ENCODE measurements around the gene ZNF416. TPM values are rescaled to one million over a fixed set of nuclear protein-coding genes. Genes with fewer than 3 reads are reported as not detected.

Gene ZNF416
- total and polyA plus RNA-seq, 9 of the 15 experiments (the other 6 are each of a cell fraction or from before 2014, with no cell fraction given), result 0.20 to 2.0 (median 1.1) TPM

DNA sequence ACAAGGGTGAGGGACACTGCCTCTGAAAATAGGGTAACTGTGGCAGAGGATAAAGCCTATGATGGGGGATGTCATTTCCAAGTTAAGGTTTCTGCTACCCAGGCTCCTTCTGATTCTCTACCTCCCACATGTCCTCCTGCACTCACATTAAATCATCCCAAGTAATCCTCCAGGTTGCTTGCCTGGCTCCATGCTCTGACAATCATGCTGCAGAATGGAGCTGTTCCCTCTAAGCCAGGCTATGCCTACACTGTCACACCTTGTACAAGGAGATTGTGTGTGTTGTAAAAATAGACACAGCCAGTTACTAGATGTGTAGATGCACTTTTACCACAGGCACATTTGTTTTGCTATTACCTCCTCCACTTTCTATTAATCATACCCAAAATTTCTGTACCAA, 8.0 kb downstream of the ZNF416 start:
- 0 out of 3 replicates have a peak, but pooled peaks cover 3% of the 10 kb centered on the region for H3K36me3 ChIP-seq (ENCODE audit: control insufficient read depth, insufficient read depth, low read length)
- no peak for ATAC-seq
- CTCF ChIA-PET (ENCODE audit: low intra/inter-chr PET ratio), result no interaction called here
- no peak overlapping the region for H3K4me2 ChIP-seq (ENCODE audit: insufficient read depth, low read length)
- no peak for DNase-seq (ENCODE audit: extremely low read depth in 1 of 4, low spot score in 3 of 4)
- intact Hi-C loops (cut with micrococcal nuclease) (no loop called here), in situ Hi-C loops (cut with MboI) (no loop called here)
- no peaks in the 10 kb centered on the region for H3K27me3 ChIP-seq (ENCODE audit: control insufficient read depth in 2 of 2, insufficient read depth in 2 of 2, low read length in 2 of 2)
- no peak overlapping the region for H3K9ac ChIP-seq (ENCODE audit: insufficient read depth in 1 of 2, low read depth in 2 of 2, low read length in 2 of 2)
- H4K20me1 ChIP-seq (replicated peaks; ENCODE audit: control insufficient read depth, insufficient read depth, low read length), result no peaks in the 10 kb centered on the region
- BruUV-seq (replicated peaks), result no TSS peak
- H3K79me2 ChIP-seq (ENCODE audit: control insufficient read depth, insufficient read depth, low read length), result no peaks in the 10 kb centered on the region
- no peaks in the 10 kb centered on the region for H3K4me1 ChIP-seq (replicated peaks in 1 of 2; ENCODE audit: control insufficient read depth in 2 of 2, insufficient read depth in 2 of 2, low read length in 2 of 2)
- H3K4me3 ChIP-seq, result no peak overlapping the region
- H3K9me3 ChIP-seq (replicated peaks; ENCODE audit: control insufficient read depth, insufficient read depth, low read depth, low read length), result peaks cover 20% of the 10 kb centered on the region
- POLR2A ChIA-PET, result no interaction called here
- H2AFZ ChIP-seq (ENCODE audit: low read depth, low read length), result no peak overlapping the region
- H3K27ac ChIP-seq (ENCODE audit: extremely low read depth, low read depth, low read length), result no peak overlapping the region
- no peak for FAIRE-seq
- H3K9me1 ChIP-seq (ENCODE audit: control insufficient read depth, insufficient read depth, low read length), result no peaks in the 10 kb centered on the region
- TF ChIP-seq ZBTB7A (IDR thresholded peaks at IDR 0.05; ENCODE audit: borderline replicate concordance, control insufficient read depth, low read depth, low read length) (no peak), BRD4 (IDR thresholded peaks at IDR 0.05) (no peak), ZNF695 (CRISPR knock-in tag; IDR thresholded peaks at IDR 0.05) (no peak), BRCA1 (IDR thresholded peaks at IDR 0.05) (no peak), BRCA1 (CRISPR knock-in tag; IDR thresholded peaks at IDR 0.05) (no peak)
- TF ChIP-seq, protein P1, sequence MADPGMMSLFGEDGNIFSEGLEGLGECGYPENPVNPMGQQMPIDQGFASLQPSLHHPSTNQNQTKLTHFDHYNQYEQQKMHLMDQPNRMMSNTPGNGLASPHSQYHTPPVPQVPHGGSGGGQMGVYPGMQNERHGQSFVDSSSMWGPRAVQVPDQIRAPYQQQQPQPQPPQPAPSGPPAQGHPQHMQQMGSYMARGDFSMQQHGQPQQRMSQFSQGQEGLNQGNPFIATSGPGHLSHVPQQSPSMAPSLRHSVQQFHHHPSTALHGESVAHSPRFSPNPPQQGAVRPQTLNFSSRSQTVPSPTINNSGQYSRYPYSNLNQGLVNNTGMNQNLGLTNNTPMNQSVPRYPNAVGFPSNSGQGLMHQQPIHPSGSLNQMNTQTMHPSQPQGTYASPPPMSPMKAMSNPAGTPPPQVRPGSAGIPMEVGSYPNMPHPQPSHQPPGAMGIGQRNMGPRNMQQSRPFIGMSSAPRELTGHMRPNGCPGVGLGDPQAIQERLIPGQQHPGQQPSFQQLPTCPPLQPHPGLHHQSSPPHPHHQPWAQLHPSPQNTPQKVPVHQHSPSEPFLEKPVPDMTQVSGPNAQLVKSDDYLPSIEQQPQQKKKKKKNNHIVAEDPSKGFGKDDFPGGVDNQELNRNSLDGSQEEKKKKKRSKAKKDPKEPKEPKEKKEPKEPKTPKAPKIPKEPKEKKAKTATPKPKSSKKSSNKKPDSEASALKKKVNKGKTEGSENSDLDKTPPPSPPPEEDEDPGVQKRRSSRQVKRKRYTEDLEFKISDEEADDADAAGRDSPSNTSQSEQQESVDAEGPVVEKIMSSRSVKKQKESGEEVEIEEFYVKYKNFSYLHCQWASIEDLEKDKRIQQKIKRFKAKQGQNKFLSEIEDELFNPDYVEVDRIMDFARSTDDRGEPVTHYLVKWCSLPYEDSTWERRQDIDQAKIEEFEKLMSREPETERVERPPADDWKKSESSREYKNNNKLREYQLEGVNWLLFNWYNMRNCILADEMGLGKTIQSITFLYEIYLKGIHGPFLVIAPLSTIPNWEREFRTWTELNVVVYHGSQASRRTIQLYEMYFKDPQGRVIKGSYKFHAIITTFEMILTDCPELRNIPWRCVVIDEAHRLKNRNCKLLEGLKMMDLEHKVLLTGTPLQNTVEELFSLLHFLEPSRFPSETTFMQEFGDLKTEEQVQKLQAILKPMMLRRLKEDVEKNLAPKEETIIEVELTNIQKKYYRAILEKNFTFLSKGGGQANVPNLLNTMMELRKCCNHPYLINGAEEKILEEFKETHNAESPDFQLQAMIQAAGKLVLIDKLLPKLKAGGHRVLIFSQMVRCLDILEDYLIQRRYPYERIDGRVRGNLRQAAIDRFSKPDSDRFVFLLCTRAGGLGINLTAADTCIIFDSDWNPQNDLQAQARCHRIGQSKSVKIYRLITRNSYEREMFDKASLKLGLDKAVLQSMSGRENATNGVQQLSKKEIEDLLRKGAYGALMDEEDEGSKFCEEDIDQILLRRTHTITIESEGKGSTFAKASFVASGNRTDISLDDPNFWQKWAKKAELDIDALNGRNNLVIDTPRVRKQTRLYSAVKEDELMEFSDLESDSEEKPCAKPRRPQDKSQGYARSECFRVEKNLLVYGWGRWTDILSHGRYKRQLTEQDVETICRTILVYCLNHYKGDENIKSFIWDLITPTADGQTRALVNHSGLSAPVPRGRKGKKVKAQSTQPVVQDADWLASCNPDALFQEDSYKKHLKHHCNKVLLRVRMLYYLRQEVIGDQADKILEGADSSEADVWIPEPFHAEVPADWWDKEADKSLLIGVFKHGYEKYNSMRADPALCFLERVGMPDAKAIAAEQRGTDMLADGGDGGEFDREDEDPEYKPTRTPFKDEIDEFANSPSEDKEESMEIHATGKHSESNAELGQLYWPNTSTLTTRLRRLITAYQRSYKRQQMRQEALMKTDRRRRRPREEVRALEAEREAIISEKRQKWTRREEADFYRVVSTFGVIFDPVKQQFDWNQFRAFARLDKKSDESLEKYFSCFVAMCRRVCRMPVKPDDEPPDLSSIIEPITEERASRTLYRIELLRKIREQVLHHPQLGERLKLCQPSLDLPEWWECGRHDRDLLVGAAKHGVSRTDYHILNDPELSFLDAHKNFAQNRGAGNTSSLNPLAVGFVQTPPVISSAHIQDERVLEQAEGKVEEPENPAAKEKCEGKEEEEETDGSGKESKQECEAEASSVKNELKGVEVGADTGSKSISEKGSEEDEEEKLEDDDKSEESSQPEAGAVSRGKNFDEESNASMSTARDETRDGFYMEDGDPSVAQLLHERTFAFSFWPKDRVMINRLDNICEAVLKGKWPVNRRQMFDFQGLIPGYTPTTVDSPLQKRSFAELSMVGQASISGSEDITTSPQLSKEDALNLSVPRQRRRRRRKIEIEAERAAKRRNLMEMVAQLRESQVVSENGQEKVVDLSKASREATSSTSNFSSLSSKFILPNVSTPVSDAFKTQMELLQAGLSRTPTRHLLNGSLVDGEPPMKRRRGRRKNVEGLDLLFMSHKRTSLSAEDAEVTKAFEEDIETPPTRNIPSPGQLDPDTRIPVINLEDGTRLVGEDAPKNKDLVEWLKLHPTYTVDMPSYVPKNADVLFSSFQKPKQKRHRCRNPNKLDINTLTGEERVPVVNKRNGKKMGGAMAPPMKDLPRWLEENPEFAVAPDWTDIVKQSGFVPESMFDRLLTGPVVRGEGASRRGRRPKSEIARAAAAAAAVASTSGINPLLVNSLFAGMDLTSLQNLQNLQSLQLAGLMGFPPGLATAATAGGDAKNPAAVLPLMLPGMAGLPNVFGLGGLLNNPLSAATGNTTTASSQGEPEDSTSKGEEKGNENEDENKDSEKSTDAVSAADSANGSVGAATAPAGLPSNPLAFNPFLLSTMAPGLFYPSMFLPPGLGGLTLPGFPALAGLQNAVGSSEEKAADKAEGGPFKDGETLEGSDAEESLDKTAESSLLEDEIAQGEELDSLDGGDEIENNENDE (IDR thresholded peaks at IDR 0.05; ENCODE audit: low read depth, low read length), result no peak
- TF ChIP-seq, protein P2, sequence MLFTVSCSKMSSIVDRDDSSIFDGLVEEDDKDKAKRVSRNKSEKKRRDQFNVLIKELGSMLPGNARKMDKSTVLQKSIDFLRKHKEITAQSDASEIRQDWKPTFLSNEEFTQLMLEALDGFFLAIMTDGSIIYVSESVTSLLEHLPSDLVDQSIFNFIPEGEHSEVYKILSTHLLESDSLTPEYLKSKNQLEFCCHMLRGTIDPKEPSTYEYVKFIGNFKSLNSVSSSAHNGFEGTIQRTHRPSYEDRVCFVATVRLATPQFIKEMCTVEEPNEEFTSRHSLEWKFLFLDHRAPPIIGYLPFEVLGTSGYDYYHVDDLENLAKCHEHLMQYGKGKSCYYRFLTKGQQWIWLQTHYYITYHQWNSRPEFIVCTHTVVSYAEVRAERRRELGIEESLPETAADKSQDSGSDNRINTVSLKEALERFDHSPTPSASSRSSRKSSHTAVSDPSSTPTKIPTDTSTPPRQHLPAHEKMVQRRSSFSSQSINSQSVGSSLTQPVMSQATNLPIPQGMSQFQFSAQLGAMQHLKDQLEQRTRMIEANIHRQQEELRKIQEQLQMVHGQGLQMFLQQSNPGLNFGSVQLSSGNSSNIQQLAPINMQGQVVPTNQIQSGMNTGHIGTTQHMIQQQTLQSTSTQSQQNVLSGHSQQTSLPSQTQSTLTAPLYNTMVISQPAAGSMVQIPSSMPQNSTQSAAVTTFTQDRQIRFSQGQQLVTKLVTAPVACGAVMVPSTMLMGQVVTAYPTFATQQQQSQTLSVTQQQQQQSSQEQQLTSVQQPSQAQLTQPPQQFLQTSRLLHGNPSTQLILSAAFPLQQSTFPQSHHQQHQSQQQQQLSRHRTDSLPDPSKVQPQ (CRISPR knock-in tag; IDR thresholded peaks at IDR 0.05; ENCODE audit: borderline replicate concordance), result no peak
